HG03469 (cell line): ENCODE measurements around the gene RTN4RL1.
"Not testable (repeated sequence)": the region's sequence is repeated elsewhere in the genome, so short reads cannot be mapped to it uniquely, and the experiment has no call there.

ENCODE experiments used
- ATAC-seq: cut with Tn5 transposase; IDR thresholded peaks from one replicate; pipeline ENCODE4 v1.9.1; 2021; ENCODE audit warnings: mild to moderate bottlenecking, moderate library complexity, moderate number of reproducible peaks; ENCODE audit not compliant: unreplicated experiment

The RTN4RL1 gene

DNA sequence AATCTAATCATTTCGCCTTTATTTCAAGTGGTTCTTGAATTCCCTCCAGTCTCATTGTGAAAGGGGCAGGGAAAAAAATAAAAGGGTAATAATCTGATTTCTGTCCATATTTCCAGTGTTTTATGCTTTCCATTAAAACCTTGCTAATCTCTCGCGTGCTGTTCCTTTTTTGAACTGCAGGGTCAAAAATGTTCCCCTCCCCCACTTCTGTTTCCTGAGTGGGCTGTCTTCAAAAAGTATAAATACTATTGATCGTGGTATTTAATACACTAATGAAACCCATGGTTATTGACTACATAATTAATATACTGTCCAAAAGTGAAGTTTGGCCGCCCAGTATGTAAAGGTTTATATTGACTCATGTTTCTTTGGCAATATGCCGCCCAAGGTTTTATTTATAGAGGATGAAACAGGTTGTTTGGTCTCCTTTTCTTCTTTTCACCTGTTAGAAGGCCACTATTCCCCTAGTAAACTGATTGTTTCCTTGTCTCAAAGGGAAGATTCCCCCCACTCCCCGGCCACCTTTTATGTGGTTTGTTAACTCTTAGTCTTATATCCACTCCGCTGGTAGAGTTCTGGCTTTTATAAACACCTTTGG, 125.6 kb downstream of the RTN4RL1 start:
- no peak for ATAC-seq

DNA sequence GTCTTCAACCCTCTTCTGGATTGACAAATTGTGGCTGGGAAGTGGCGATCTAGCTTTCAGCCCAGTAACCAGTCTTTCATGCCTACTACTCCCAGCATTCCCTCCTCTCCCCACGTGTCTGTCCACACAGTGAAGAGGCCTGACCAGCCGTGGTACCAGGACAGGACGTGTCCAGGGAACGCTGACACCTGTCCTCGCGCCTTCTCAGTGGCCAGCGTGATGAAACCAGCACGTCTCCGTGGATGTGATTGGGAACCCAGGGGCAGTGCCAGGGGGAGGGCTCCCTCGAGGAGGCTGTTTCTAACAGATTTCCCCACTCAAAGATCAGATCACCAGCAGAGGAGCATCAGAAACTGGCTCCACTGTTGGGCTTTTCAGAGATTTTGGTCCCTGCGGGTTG, 126.3 kb downstream of the RTN4RL1 start:
- no peak for ATAC-seq

- no peak for ATAC-seq
These were observed 126.8 kb downstream of the RTN4RL1 start for GRCh38 chr17:1898332-1898731.

GRCh38 chr17:1897105-1897656, 128.0 kb downstream of the RTN4RL1 start:
- ATAC-seq, result no peak

DNA sequence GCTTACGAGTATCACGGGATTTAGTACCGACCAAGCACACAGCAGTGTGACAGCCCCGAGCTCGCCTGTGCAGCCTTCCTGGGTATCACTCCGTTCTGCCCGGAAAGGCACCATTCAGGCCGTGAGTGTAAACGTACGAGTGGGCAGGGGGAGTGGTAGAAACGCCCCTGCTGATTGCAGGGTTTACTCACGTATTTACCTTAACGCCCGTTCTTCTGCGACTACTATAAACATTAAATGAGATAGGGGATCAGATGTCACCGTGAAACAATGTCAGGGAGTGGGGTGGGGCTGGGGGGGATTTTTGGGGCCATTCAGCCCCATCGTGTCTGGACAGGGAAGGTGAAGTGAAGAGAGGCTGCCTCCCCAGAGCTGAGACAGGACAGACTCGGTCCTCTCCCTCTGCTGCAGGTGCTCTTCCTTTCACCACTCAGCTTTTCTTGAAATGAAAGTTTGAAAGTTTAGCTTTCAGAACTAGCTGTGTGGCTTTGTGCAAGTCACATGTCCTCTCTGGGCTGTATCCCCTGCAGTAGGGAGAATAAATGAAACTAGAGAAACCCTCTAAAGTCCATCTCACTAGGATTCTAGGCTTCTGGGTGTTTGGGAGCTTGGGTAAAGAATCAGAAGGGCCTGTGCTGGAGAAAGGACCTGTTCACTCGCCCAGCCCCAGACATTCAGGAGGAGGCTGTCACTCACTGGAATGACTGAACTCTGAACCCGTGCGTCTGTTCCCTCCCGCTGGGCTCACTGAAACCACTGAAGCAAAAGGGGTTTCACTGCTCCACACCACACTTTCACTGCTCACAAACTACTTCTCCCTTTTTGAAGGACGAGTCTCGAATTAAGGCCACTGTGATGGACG, 128.7 kb downstream of the RTN4RL1 start:
- ATAC-seq, result no peak

DNA sequence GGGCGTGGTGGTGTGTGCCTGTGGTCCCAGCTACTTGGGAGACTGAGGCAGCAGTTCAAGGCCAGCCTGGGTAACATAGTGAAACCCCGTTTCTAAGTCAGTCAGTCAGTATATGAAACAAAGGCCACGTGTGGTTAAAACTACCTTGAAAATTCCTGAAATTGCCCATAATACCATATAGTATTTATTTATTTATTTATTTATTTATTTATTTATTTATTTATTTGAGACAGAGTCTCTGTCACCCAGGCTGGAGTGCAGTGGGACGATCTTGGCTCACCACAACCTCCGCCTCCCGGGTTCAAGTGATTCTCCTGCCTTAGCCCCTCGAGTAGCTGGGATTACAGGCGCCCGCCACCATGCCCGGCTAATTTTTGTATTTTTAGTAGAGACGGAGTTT, 129.7 kb downstream of the RTN4RL1 start:
- not testable (repeated sequence) for ATAC-seq

GRCh38 chr17:1894753-1895339, 130.3 kb downstream of the RTN4RL1 start:
- no peak for ATAC-seq

DNA sequence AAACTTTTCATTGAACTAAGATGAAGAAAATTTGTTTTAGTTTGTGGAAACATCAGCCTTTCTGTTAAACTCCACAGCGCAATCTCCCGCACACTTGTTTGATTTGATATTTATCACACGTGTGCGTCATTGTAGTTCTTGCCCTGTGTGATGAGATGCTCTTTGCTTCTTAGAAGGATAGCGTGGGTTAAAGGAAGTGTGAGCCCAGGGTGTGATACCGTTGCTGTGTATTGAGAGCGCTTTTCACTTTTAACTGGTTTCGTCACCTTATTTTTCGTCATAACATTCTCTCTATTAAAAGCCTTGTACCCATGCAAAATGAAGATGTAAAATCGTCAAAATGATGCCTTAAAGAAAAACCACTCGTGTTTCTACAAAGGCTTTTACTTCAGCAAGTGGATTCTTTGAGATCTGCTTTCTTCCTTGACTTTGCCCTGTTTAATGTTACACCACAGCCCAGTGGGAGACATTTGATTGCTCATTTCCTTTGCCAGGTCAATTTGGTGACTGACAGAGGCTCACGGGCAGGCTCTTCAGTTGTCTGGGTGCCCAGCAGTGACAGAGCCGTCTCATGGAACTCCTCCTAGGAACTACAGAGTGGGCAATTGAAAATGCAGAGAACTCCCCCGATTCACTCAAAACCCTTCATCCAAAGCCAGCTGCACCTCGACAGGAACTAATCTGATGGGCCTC, 134.2 kb downstream of the RTN4RL1 start:
- ATAC-seq, result no peak

DNA sequence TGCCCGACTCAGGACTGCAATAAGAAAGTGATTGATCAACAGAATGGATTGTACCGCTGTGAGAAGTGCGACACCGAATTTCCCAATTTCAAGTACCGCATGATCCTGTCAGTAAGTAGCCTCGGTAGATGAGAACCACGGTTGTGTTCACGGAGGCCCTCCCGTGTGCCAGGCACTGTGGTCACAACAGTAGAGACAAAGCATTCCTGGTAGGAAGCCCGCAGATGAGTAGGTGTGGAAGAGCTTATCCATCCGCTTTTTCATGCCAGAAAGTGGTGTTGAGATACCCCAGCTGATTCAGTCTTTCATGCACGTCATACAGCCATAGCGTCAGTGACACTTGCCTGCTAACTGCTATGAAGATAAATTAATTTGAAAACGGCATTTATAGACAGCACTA, 136.4 kb downstream of the RTN4RL1 start:
- ATAC-seq, result no peak
